SHP77 (cell line): ENCODE results near the gene IFIT2.
"Not testable (repeated sequence)": the region's sequence is repeated elsewhere in the genome, so short reads cannot be mapped to it uniquely, and the experiment has no call there.

Experiments used
- DNase-seq, 2 experiments: peaks; one replicate each; lab custom pipeline; 2025; lab: John Stamatoyannopoulos, UW

Gene IFIT2

DNA sequence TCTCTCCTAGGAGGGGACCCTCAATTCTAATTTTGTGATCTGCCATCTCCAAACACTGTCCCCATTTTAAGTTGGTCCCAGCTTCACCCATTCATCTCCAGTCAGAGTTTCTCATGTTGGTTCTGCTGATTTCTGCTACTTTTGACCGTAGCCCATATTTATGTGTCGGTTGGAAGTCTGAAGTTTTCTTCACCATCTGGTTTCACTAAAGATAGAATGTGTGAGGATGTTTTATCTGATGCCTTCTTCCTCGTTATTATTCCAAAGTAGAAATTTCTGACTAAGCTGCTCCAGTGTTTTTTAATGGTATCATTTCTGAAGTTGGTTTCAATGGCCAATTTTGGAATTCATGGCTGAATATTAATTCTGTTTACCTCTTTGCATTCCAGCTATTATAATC lies 21.3 kb upstream of the IFIT2 start:
- DNase-seq = no peak

DNA sequence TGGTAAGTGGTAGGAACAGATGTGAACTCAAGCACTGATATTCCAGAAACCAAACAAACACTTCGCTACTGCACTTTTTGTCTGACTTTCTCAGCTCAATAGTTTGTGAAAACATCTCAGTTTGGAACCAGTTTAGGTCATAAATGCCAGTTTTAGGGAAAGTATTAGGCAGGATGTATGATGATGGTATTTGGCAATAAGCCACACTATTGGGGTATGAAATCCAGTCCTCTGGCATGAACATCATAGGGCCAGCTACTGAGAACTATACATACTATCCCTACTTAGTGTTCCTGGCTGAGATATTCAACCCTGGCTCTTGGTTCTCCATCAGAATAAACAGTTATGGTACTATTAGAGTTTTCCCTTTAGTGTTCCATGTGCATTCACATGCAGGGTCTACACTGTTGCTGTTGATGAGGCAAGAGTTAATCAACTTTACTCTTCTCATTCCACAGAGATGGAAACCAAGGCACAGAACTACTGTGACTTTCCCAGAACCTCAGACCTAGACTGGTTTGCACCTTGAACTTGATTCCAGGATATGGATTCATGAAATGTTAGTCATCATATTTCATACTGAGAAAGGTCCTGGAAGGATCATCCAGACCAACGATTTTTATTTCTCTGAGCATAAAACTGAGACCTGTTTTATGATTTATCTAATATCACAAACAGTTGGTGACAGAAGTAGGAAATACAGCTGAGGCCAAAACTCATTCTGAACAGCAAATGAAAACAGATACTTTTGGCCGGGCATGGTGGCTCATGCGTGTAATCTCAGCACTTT lies 20.0 kb upstream of the IFIT2 start:
- DNase-seq = no peak

DNA sequence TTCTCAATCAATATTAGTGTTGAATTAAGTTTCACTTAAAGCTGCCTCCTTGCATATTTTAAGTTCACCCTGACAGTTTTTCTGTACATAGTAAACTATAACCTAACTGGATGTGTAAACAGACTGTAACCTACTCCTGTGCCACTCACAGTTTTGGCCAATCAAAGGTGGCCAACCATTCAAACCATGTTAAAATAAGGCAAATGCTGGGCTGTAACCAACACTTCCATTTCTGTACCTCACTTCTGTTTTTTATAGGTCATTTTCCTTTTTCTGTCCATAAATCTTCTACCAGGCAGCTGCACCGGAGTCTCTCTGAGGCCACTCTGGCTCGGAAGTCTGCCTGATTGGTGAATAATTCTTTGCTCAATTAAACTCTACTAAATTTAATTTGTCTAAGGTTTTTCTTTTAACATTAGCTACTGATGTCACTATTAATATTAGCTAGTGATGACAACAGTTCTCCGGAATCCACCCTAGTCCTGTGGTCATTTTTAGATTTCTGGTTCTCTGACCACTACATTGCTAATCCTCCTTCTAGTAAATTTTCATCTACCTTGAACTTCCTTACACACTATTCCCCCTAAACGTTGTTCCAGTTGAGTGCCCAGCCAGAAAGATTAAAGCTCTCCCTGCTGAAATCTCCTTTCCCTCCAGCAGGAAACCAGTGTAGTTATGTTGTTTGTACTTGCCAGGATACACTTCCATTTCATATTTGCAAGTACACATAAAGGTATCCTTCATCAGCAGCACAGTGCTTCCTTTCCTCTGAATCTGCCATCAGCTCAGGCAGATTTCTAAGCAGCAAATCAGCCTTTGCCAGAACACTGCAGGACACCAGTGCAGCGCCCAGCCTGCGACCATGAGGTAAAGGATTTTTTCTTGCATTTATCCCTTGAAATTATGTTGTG lies 18.6 kb upstream of the IFIT2 start:
- no peak for DNase-seq

DNA sequence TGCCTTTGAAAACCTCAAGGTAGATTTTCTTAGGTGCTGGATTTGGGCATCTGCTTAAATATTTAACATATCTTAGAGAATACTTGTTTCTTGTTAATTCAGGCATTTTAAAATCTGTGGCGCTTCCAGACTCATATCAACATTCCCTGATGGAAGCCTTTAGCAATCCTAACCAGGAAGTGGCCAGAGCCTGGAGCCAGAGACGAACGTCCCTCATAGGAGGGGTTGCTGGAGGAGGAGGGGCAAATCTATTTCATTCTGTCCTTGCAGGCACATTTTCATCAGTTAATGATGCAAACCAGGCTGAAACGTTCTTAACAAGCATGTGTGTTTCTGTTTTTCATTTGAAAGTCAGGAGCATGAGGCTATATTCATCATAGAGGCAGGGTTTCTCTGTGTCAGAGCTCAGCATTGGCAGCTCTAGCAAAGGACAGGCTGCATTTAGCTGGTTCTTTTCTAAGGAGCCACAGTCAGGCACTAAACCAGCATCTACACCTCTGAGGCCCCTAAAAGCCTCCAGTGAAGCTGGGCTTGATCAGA lies 17.8 kb upstream of the IFIT2 start:
- DNase-seq = peak; percentile 14 to 63

DNA sequence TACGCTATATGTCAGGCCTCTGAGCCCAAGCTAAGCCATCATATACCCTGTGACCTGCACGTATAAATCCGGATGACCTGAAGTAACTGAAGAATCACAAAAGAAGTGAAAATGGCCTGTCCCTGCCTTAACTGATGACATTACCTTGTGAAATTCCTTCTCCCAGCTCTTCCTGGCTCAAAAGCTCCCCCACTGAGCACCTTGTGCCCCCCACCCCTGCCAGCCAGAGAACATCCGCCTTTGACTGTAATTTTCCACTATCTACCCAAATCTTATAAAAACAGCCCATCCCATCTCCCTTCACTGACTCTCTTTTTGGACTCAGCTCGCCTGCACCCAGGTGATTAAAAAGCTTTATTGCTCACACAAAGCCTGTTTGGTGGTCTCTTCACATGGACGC lies 17.1 kb upstream of the IFIT2 start:
- DNase-seq = not testable (repeated sequence)

DNA sequence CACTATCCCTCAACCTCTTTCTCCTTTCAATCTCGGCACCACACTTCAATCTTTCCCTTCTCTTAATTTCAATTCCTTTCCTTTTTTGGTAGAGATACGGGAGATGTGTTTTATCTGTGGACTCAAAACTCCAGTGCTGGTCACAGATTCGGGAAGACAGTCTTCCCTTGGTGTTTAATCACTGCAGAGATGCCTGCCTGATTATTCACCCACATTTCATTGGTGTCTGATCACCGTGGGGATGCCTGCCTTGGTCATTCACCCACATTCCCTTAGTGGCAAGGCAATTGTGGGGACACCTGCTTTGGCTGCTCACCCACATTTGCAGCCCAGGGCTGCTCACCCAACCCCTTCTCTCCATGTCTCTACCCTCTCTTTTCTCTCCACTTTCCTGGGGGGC lies 16.5 kb upstream of the IFIT2 start:
- DNase-seq = not testable (repeated sequence)

DNA sequence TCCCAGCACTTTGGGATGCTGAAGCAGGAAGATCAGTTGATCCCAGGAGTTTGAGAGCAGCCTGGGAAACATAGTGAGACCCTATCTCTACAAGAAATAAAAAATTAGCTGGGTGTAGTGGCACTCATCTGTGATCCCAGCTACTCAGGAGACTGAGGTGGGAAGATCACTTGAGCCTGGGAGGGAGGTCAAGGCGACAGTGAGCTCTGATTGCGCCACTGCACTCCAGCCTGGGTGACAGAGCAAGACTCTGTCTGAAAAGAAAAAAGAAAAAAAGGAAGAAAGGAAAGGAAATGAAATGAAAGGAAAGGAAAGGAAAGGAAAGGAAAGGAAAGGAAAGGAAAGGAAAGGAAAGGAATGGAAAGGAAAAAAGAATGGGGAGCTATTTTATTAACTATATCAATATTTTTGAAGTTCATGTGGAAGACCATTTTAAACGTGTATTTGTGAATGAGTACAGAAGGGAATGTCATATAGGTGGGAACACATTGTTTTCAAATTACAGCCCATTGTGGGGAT lies 7.1 kb upstream of the IFIT2 start:
- DNase-seq = no peak

DNA sequence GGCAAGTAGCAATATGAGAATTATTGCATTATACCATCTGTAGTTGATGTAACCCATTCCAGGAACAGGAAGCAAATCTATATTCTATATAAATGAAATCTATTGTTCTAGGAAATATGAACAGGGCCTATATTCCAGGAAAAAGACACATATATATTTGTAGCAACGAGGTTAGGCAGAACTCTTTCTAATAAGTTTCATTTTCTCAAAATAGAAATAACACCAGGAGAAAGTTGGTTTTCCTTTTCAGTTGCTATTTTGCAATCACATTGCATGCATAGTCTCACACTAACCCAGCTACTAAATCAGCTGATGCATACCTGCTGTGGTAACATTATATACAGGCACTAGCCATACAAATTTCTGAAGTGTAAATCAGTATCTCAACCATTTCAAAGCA lies 6.2 kb upstream of the IFIT2 start:
- DNase-seq = no peak

DNA sequence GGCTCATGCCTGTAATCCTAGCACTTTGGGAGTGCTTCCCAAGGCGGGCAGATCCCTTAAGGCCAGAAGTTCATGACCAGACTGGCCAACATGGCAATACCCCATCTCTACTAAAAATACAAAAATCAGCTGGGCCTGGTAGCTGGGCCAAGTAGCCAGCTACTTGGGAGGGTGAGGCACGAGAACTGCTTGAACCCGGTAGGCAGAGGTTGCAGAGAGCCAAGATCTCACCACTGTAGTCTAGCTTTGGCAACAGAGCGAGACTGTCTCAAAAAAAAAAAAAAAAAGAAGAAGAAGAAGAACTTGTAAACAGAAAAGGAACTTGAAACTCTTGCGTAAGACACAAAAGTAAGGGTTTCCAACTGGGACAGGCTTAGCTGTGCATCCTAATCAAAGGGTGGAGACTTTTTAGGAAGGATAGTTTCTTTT lies 5.6 kb upstream of the IFIT2 start:
- DNase-seq = no peak

DNA sequence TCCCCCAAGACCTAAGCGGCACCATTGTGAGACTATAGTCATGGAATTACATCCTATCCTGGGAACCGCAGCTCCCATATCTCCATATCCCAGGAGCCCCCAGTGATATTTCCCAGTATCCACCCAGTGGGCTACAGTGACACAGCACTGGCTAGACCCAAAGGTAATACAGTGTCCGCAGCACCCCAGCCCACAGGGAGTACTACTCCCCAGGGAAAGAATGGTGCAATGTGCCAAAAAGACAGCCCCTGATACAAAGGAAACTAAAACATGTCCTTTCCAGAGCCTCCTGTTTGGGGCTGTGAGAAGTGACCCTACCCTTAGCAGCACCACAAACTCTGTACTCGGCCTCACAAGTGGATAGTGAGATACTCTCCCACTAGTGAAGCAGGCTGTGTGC lies 4.5 kb upstream of the IFIT2 start:
- DNase-seq = no peak

DNA sequence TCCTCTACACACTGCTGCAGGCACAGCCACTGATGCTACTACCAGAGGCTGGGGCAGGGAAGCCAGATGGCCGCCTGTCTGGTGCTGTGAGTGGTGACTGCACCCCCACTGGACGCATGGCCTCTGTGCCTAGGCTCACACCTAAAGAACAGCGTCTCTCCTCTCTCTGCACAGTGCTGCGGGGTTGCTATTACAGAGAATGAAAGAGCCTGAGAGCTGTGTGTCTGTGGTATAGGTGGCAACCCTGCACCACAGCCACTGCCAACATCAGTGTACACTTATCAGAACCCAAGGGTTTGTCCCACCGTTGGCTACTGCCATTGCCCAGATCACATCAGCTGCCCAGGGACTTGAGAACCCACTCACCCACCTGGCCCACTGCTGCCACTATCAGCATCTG lies 4.1 kb upstream of the IFIT2 start:
- DNase-seq = no peak

DNA sequence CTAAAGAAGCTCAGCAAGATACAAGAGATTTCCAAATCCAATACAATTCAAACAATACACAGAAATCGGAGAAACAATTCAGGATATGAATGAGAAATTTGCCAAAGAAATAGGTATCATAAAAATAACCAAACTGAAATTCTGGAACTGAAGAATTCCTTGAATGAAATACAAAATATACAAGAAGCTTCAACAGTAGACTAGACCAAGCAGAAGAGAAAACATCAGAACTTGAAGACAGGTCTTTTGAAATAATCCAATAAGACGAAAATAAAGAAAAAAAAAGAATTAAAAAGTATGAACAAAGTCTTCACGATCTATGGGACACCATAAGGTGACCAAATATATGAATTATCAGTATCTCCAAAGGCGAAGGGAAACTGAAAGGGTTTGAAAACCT lies 2.8 kb upstream of the IFIT2 start:
- DNase-seq = no peak

DNA sequence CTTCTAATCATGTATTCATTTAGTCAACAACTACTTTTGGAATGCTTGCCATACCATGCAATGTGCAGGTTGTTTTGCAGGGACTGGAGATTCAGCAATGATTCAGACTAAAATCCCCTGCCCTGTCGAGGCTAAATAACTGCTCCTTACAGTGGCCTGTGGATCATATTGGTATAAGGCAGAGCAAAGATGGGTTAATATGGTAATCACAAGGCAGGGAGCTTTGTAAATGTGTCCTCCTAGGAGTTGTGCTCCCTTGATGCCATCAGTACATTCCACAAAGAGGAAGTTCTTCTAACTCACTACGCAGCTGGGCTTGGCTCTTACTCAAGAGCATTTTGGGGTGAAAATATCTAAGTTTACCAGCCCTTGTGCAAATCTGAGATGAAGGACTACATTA lies 614 bp upstream of the IFIT2 start:
- no peak for DNase-seq

DNA sequence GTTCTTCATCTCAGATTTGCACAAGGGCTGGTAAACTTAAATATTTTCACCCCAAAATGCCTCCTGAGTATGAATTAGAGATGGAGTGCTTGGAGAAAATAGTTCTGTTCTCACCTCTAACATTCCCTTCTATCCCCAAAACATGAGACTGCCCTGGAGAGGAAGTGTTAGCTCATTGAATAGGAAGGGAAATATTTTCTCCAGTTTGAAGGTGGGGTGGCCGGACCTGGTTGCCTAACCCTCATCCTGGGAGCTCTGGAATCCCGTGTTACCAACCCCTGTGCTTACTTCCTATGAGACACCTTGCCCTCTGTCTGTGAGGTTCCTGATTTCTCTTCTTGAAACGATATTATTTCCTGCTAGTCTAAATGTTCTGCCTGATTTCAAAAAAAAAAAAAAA lies 779 bp downstream of the IFIT2 start:
- no peak for DNase-seq

DNA sequence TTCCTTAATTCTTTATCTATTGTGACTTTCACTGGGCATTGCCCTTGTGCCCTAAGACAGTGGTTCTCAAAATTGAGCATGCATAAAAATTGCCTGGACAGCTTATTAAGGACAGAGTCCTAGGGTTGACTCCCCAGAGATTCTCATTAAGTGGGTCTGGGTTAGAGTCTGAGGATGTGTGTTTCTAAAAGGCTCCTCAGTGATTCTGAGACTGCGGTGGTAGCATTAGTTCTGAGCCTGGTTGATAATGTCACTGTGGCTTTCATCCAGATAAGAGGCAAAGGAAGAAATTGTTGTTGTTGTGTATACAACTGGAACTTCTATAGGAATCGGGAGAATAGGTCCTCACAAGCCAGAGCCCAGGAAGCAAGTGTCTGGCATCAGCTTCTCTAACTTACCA lies 1.3 kb downstream of the IFIT2 start:
- DNase-seq = no peak

DNA sequence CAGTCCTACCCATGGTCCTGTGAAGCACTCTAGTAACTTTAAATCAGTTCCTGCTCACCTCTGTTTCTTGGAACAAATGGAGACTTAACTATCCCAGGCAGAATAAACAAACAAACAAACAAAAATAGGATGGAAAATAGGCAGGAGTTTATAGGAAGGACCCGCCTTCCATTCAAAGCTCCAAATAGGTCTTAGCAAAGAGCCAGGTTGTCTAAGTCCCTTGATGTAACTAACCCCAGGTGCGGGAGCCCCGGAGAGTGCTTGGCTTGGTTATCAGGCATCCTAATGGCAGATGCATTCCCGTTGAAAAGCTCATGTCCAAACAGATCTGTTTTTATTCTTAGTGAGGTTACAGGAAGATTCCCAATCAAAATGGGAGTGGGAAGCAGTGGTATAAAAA lies 2.2 kb downstream of the IFIT2 start:
- no peak for DNase-seq

DNA sequence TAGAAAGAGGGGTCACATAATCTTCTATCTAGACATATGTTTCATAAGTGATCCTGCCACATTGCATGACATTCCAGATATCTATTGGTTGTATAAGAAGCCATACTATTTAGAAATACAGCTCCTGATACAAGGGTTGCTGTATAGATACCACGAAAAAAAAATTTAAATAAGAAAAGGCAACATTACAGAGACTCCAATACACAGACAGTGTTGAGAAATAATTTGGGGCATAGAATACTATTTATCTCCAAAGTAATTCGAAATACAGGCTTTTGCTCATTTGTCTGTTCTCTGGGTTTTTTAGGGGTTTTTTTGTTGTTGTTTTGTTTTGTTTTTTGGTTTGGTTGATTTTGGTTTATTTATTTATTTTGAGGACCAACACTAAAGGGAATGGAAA lies 2.6 kb downstream of the IFIT2 start:
- DNase-seq = no peak

DNA sequence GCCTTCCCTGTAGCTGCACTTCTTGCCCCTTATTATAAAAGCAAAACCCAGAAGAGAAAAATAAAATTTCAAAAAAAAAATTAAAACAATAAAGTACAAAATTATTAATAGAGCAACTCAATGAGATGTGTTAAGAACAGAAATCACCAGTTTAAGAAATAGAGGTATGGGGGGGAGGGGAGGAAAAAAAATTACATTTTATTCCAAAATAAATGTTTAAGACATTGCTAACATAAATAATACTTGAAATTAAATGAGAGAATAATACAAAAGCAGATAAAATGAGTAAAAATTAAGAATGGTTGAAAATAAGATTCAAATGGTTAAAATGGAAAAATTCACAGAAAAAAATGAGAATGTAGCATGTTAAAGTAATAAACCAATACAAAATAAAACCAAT lies 3.1 kb downstream of the IFIT2 start:
- no peak for DNase-seq

DNA sequence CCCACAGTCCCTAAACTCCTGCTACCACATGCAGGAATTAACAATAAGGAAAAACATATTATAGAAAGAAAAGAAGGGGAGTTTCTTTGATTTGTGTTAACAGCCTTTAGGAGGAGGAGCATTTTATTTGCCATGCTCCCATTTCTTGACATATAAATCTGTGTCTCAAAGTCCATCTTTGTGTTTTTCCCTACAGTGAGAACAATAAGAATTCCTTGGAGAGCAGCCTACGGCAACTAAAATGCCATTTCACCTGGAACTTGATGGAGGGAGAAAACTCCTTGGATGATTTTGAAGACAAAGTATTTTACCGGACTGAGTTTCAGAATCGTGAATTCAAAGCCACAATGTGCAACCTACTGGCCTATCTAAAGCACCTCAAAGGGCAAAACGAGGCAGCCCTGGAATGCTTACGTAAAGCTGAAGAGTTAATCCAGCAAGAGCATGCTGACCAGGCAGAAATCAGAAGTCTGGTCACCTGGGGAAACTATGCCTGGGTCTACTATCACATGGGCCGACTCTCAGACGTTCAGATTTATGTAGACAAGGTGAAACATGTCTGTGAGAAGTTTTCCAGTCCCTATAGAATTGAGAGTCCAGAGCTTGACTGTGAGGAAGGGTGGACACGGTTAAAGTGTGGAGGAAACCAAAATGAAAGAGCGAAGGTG lies 4.1 kb downstream of the IFIT2 start:
- no peak for DNase-seq

DNA sequence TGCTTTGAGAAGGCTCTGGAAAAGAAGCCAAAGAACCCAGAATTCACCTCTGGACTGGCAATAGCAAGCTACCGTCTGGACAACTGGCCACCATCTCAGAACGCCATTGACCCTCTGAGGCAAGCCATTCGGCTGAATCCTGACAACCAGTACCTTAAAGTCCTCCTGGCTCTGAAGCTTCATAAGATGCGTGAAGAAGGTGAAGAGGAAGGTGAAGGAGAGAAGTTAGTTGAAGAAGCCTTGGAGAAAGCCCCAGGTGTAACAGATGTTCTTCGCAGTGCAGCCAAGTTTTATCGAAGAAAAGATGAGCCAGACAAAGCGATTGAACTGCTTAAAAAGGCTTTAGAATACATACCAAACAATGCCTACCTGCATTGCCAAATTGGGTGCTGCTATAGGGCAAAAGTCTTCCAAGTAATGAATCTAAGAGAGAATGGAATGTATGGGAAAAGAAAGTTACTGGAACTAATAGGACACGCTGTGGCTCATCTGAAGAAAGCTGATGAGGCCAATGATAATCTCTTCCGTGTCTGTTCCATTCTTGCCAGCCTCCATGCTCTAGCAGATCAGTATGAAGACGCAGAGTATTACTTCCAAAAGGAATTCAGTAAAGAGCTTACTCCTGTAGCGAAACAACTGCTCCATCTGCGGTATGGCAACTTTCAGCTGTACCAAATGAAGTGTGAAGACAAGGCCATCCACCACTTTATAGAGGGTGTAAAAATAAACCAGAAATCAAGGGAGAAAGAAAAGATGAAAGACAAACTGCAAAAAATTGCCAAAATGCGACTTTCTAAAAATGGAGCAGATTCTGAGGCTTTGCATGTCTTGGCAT lies 4.8 kb downstream of the IFIT2 start:
- no peak for DNase-seq

DNA sequence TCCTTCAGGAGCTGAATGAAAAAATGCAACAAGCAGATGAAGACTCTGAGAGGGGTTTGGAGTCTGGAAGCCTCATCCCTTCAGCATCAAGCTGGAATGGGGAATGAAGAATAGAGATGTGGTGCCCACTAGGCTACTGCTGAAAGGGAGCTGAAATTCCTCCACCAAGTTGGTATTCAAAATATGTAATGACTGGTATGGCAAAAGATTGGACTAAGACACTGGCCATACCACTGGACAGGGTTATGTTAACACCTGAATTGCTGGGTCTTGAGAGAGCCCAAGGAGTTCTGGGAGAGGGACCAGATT lies 5.4 kb downstream of the IFIT2 start:
- no peak for DNase-seq

DNA sequence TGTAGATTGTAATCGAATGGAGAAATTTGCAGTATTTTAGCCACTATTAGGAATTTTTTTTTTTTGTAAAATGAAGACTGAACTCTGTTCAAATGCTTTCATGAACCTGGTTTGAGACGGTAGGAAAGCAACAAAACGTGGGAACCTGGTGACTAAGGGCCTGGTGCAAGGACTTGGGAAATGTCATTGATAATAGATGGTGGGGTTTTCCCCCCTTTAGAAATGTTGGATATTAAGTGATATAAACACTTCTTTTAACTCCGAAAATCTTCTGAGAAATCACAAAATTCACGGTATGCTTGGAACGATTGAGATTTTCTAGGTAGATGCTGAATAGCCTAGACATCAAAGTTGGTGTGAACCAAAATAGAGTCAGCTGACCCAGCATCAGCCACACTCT lies 6.4 kb downstream of the IFIT2 start:
- no peak for DNase-seq
